DND-41 (cell line): ENCODE measurements around the gene C1orf116.

Source experiments
- CTCF ChIP-seq: IDR thresholded peaks from 2 replicates; pipeline ENCODE4 v1.5.1; 2012; ENCODE audit warnings: borderline replicate concordance, low read length, moderate library complexity, mild to moderate bottlenecking; ENCODE audit not compliant: poor library complexity, severe bottlenecking; ENCODE audit errors: extremely low read depth
- EZH2 ChIP-seq: IDR thresholded peaks from 3 replicates; pipeline ENCODE4 v1.6.1; 2012; ENCODE audit warnings: borderline replicate concordance, low read depth, mild to moderate bottlenecking, moderate library complexity, low read length, inconsistent platforms; ENCODE audit not compliant: severe bottlenecking

DNA sequence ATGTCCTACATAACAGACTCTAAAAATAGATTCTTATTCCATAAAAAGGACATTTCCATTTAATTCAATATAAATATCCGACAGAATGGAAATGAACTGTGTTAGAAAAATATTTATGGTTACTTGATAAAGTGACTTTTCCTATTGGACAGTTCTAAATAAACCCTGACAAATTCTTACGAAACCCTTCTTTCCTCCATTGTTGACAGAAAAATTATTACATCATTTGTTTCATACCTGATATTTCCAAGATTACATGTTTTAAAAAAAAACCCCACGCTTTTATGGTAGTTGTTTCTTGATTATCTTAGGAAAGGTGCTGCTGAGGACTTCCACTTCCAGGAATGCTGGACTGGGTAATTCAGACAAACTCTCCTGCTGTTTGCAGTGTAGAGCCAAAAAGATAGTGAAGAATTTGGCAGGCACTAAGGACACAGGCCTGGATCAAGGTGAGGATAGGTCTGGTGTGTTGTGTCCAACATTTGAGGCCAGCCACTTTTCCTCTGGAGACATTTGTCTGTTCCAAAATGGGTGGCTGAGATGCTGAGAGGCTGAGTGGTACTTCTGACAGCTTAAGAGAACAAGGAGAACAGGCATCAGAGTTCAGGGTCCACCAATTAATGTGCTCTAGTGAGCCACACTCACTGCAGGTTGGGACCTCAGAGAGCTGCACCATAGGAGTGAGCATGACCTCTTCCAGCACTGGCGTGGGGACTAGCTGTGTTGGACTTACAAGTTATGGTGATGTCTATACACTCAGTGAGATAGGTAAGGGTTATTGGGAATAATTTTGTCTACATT lies 7.0 kb upstream of the C1orf116 start:
- TF ChIP-seq CTCF (no peak), EZH2 (no peak)
